ENCODE results near the gene PAXX.

The PAXX gene

GRCh38 chr9:137034039-137034708 lies 42.0 kb downstream of the PAXX start:
- no peak for DNase-seq

- peak; percentile 62 for DNase-seq
These were observed 42.7 kb downstream of the PAXX start for GRCh38 chr9:137034709-137035506.

GRCh38 chr9:137035507-137035834 lies 43.2 kb downstream of the PAXX start:
- DNase-seq = no peak

- DNase-seq = no peak
These were observed 43.7 kb downstream of the PAXX start for GRCh38 chr9:137035937-137036336.

GRCh38 chr9:137037035-137037434 lies 44.8 kb downstream of the PAXX start:
- no peak for DNase-seq

GRCh38 chr9:137037483-137037882 lies 45.3 kb downstream of the PAXX start:
- DNase-seq = no peak

GRCh38 chr9:137038916-137039315 lies 46.7 kb downstream of the PAXX start:
- DNase-seq = no peak

- DNase-seq = no peak
These were observed 47.6 kb downstream of the PAXX start for GRCh38 chr9:137039611-137040366.

- no peak for DNase-seq
These were observed 48.3 kb downstream of the PAXX start for GRCh38 chr9:137040568-137040967.

- no peak for DNase-seq
These were observed 48.9 kb downstream of the PAXX start for GRCh38 chr9:137041124-137041523.

GRCh38 chr9:137042751-137043727 lies 50.8 kb downstream of the PAXX start:
- no peak for DNase-seq
